ENCODE data around the gene CX3CL1. TPM values are rescaled to one million over a fixed set of nuclear protein-coding genes. Genes with fewer than 3 reads are reported as not detected.

CX3CL1 gene
- total and polyA plus RNA-seq, 9 of the 15 experiments (the other 6 are each of a cell fraction or from before 2014, with no cell fraction given): 0.09 TPM; not detected in 8

DNA sequence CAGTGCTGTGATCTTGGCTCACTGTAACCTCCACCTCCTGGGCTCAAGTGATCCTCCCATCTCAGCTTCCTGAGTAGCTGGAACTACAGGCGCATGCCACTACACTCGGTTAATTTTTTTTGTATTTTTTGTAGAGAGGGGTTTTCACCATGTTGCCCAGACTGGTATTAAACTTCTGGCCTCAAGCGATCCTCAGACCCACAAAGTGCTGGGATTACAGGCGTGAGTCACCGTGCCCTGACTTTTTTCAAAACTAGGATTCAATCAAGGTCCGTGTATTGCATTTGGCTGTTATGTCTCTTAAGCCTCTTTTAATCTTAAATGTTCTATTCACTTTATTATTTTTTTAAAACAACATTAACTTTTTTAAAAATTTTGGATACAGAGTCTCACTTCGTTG lies 18.0 kb upstream of the CX3CL1 start:
- no peaks in the 10 kb centered on the region for H3K9me1 ChIP-seq (ENCODE audit: control insufficient read depth, insufficient read depth, low read length)
- POLR2A ChIA-PET: interaction anchor here (0.7 kb wide), 1 partner anchor 20 kb away, joined by 3 read pairs; no protein-coding TSS in a partner anchor
- H3K79me2 ChIP-seq (ENCODE audit: control insufficient read depth, insufficient read depth, low read length): no peaks in the 10 kb centered on the region
- CTCF ChIA-PET (ENCODE audit: low intra/inter-chr PET ratio): interaction anchor here (0.6 kb wide), 1 partner anchor 148 kb away, joined by 3 read pairs; no protein-coding TSS in a partner anchor
- WGBS (ENCODE audit: insufficient coverage, low coverage, missing lambda C conversion rate): 2% methylated on average over 7 of the region's 7 CpGs
- 0 out of 2 replicates have a peak, but pooled peaks cover 2% of the 10 kb centered on the region for H4K20me1 ChIP-seq (replicated peaks; ENCODE audit: control insufficient read depth, insufficient read depth, low read length)
- H3K36me3 ChIP-seq (ENCODE audit: control insufficient read depth, insufficient read depth, low read length): no peaks in the 10 kb centered on the region
- no peak overlapping the region for H3K27ac ChIP-seq (ENCODE audit: extremely low read depth, low read depth, low read length)
- no peak overlapping the region for H3K9ac ChIP-seq (ENCODE audit: insufficient read depth in 1 of 2, low read depth in 2 of 2, low read length in 2 of 2)
- BruUV-seq (replicated peaks): no TSS peak
- no peak overlapping the region for H2AFZ ChIP-seq (ENCODE audit: low read depth, low read length)
- no peak for ATAC-seq
- intact Hi-C loops (cut with micrococcal nuclease) (no loop called here), in situ Hi-C loops (cut with MboI) (no loop called here)
- H3K4me3 ChIP-seq: no peak overlapping the region
- no peak overlapping the region for H3K4me2 ChIP-seq (ENCODE audit: insufficient read depth, low read length)
- peaks cover 8 to 23% of the 10 kb centered on the region in 2 experiments for H3K27me3 ChIP-seq (ENCODE audit: control insufficient read depth in 2 of 2, insufficient read depth in 2 of 2, low read length in 2 of 2)
- H3K4me1 ChIP-seq (replicated peaks in 1 of 2; ENCODE audit: control insufficient read depth in 2 of 2, insufficient read depth in 2 of 2, low read length in 2 of 2): no peaks in the 10 kb centered on the region
- no peak for DNase-seq (ENCODE audit: extremely low read depth in 1 of 4, low spot score in 3 of 4)
- no peak for FAIRE-seq
- no peaks in the 10 kb centered on the region for H3K9me3 ChIP-seq (replicated peaks; ENCODE audit: control insufficient read depth, insufficient read depth, low read depth, low read length)
- no peak for TF ChIP-seq POLR3A (IDR thresholded peaks at IDR 0.05; ENCODE audit: borderline replicate concordance, extremely low read depth, insufficient read depth, insufficient read length)
- TF ChIP-seq, protein P1, sequence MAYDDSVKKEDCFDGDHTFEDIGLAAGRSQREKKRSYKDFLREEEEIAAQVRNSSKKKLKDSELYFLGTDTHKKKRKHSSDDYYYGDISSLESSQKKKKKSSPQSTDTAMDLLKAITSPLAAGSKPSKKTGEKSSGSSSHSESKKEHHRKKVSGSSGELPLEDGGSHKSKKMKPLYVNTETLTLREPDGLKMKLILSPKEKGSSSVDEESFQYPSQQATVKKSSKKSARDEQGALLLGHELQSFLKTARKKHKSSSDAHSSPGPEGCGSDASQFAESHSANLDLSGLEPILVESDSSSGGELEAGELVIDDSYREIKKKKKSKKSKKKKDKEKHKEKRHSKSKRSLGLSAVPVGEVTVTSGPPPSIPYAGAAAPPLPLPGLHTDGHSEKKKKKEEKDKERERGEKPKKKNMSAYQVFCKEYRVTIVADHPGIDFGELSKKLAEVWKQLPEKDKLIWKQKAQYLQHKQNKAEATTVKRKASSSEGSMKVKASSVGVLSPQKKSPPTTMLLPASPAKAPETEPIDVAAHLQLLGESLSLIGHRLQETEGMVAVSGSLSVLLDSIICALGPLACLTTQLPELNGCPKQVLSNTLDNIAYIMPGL (CRISPR knock-in tag; IDR thresholded peaks at IDR 0.05): no peak
- TF ChIP-seq, protein P2, sequence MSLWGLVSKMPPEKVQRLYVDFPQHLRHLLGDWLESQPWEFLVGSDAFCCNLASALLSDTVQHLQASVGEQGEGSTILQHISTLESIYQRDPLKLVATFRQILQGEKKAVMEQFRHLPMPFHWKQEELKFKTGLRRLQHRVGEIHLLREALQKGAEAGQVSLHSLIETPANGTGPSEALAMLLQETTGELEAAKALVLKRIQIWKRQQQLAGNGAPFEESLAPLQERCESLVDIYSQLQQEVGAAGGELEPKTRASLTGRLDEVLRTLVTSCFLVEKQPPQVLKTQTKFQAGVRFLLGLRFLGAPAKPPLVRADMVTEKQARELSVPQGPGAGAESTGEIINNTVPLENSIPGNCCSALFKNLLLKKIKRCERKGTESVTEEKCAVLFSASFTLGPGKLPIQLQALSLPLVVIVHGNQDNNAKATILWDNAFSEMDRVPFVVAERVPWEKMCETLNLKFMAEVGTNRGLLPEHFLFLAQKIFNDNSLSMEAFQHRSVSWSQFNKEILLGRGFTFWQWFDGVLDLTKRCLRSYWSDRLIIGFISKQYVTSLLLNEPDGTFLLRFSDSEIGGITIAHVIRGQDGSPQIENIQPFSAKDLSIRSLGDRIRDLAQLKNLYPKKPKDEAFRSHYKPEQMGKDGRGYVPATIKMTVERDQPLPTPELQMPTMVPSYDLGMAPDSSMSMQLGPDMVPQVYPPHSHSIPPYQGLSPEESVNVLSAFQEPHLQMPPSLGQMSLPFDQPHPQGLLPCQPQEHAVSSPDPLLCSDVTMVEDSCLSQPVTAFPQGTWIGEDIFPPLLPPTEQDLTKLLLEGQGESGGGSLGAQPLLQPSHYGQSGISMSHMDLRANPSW (CRISPR knock-in tag; IDR thresholded peaks at IDR 0.05): no peak
- no peak for TF ChIP-seq PRMT5 (CRISPR knock-in tag; IDR thresholded peaks at IDR 0.05)
- no peak for TF ChIP-seq MBD2 (IDR thresholded peaks at IDR 0.05; ENCODE audit: borderline replicate concordance, low read depth)
- no peak for TF ChIP-seq RBM15 (IDR thresholded peaks at IDR 0.05; ENCODE audit: insufficient read depth, low read length)
- TF ChIP-seq HLTF (IDR thresholded peaks at IDR 0.05): no peak
- TF ChIP-seq, protein P3, sequence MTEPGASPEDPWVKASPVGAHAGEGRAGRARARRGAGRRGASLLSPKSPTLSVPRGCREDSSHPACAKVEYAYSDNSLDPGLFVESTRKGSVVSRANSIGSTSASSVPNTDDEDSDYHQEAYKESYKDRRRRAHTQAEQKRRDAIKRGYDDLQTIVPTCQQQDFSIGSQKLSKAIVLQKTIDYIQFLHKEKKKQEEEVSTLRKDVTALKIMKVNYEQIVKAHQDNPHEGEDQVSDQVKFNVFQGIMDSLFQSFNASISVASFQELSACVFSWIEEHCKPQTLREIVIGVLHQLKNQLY (CRISPR knock-in tag; conservative IDR thresholded peaks at IDR 0.05): no peak
- TF ChIP-seq, protein P4, sequence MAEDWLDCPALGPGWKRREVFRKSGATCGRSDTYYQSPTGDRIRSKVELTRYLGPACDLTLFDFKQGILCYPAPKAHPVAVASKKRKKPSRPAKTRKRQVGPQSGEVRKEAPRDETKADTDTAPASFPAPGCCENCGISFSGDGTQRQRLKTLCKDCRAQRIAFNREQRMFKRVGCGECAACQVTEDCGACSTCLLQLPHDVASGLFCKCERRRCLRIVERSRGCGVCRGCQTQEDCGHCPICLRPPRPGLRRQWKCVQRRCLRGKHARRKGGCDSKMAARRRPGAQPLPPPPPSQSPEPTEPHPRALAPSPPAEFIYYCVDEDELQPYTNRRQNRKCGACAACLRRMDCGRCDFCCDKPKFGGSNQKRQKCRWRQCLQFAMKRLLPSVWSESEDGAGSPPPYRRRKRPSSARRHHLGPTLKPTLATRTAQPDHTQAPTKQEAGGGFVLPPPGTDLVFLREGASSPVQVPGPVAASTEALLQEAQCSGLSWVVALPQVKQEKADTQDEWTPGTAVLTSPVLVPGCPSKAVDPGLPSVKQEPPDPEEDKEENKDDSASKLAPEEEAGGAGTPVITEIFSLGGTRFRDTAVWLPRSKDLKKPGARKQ (CRISPR knock-in tag; IDR thresholded peaks at IDR 0.05): no peak
- no peak for TF ChIP-seq CBFA2T2 (conservative IDR thresholded peaks at IDR 0.05)
- no peak for TF ChIP-seq SAFB2 (IDR thresholded peaks at IDR 0.05; ENCODE audit: borderline replicate concordance, low read depth, low read length, severe bottlenecking)
- TF ChIP-seq, protein P5, sequence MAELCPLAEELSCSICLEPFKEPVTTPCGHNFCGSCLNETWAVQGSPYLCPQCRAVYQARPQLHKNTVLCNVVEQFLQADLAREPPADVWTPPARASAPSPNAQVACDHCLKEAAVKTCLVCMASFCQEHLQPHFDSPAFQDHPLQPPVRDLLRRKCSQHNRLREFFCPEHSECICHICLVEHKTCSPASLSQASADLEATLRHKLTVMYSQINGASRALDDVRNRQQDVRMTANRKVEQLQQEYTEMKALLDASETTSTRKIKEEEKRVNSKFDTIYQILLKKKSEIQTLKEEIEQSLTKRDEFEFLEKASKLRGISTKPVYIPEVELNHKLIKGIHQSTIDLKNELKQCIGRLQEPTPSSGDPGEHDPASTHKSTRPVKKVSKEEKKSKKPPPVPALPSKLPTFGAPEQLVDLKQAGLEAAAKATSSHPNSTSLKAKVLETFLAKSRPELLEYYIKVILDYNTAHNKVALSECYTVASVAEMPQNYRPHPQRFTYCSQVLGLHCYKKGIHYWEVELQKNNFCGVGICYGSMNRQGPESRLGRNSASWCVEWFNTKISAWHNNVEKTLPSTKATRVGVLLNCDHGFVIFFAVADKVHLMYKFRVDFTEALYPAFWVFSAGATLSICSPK (IDR thresholded peaks at IDR 0.05; ENCODE audit: borderline replicate concordance): no peak
- TF ChIP-seq TCF3 (CRISPR knock-in tag; IDR thresholded peaks at IDR 0.05): no peak

Data from K562 (cell line).